PC-9 (cell line): Measurements from ENCODE around the gene WDR72.

Experiments used
- CTCF ChIP-seq: fragments of 200-600 bp; sonication (generic); conservative IDR thresholded peaks from 2 replicates; pipeline ENCODE4 v1.6.1; 2017; ENCODE audit warnings: mixed run types, antibody characterized with exemption, mild to moderate bottlenecking, moderate library complexity
- EZH2 ChIP-seq: fragments of 200-600 bp; sonication (generic); IDR thresholded peaks from 2 replicates; pipeline ENCODE4 v1.8.0; 2017; ENCODE audit warnings: antibody characterized with exemption, low read depth

- no peak for TF ChIP-seq CTCF
- TF ChIP-seq EZH2: no peak
These were observed 219.6 kb downstream of the WDR72 start for GRCh38 chr15:53539878-53540277.
